Ishikawa (cell line): ENCODE measurements around the gene CHCHD2.

ENCODE experiments used
- CREB1 ChIP-seq: IDR thresholded peaks from 2 replicates; pipeline ENCODE4 v1.6.1; 2012; ENCODE audit warnings: low read depth
- FOXM1 ChIP-seq: IDR thresholded peaks from 2 replicates; pipeline ENCODE4 v1.6.1; 2012; ENCODE audit warnings: low read depth, borderline replicate concordance
- RAD21 ChIP-seq: IDR thresholded peaks from 2 replicates; pipeline ENCODE4 v1.6.1; 2012; ENCODE audit warnings: low read depth
- TAF1 ChIP-seq: IDR thresholded peaks from 2 replicates; pipeline ENCODE4 v1.6.1; 2012; ENCODE audit warnings: low read depth, mild to moderate bottlenecking
- YY1 ChIP-seq: IDR thresholded peaks from 2 replicates; pipeline ENCODE4 v1.6.1; 2012; ENCODE audit warnings: low read depth
- ZBTB7A ChIP-seq: IDR thresholded peaks from 2 replicates; pipeline ENCODE4 v1.6.1; 2012; ENCODE audit warnings: low read depth

DNA sequence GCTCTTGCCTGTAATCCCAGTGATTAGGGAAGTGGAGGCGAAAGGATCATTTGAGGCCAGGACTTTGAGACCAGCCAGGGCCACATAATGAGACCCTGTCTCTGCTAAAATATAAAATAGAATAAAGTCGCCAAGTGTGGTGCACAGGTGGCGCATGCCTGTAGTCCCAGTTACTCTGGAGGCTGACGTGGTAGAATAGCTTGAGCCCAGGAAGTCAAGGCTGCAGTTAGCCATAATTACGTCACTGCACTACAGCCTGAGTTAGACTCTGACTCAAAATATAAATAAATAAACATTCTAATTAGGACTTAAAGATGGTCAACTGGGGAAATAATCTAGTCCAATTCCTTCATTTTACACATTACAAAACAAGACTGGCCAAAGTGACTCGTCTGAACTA, 768 bp downstream of the CHCHD2 start:
- TF ChIP-seq ZBTB7A (no peak), YY1 (no peak), TAF1 (no peak), RAD21 (no peak), FOXM1 (no peak), CREB1 (no peak)
